Smooth muscle cell (in vitro differentiated cells): Measurements from ENCODE around the gene IGF2. TPM values are rescaled to one million over a fixed set of nuclear protein-coding genes. Genes with fewer than 3 reads are reported as not detected.

Experiments
- DNase-seq: peaks from one replicate; lab custom pipeline; 2025; ENCODE audit not compliant: unreplicated experiment; lab: John Stamatoyannopoulos, UW
- H2AFZ ChIP-seq: fragments of 200-600 bp; sonication (generic); 2 replicates; pipeline ENCODE4 v1.6.0; 2016; ENCODE audit warnings: antibody characterized with exemption, low read depth, mild to moderate bottlenecking
- H3F3A ChIP-seq: fragments of 200-600 bp; sonication (generic); 2 replicates; pipeline ENCODE4 v1.6.0; 2017; ENCODE audit warnings: antibody characterized with exemption, low read depth
- H3K27ac ChIP-seq: fragments of 200-600 bp; sonication (generic); 2 replicates; pipeline ENCODE4 v1.5.1; 2016; ENCODE audit warnings: low read depth, mild to moderate bottlenecking
- H3K27me3 ChIP-seq: fragments of 200-600 bp; sonication (generic); 2 replicates; pipeline ENCODE4 v1.6.1; 2016; ENCODE audit warnings: low read depth, mild to moderate bottlenecking
- H3K36me3 ChIP-seq: fragments of 200-600 bp; sonication (generic); 2 replicates; pipeline ENCODE4 v1.5.1; 2016; ENCODE audit warnings: low read depth
- H3K4me1 ChIP-seq: fragments of 200-600 bp; sonication (generic); 2 replicates; pipeline ENCODE4 v1.5.1; 2016; ENCODE audit warnings: low read depth
- H3K4me2 ChIP-seq: fragments of 200-600 bp; sonication (generic); 2 replicates; pipeline ENCODE4 v1.6.0; 2016; ENCODE audit warnings: mild to moderate bottlenecking
- H3K4me3 ChIP-seq: fragments of 200-600 bp; sonication (generic); 2 replicates; pipeline ENCODE4 v1.5.1; 2016; ENCODE audit warnings: mild to moderate bottlenecking
- H3K79me2 ChIP-seq: fragments of 200-600 bp; sonication (generic); 2 replicates; pipeline ENCODE4 v1.6.0; 2016; ENCODE audit warnings: low read depth, mild to moderate bottlenecking
- H3K9ac ChIP-seq: fragments of 200-600 bp; sonication (generic); 2 replicates; pipeline ENCODE4 v1.6.0; 2016; ENCODE audit warnings: low read depth
- H3K9me3 ChIP-seq: fragments of 200-600 bp; sonication (generic); replicated peaks from 2 replicates; pipeline ENCODE4 v1.5.1; 2016; ENCODE audit warnings: low read depth
- H4K20me1 ChIP-seq: fragments of 200-600 bp; sonication (generic); 2 replicates; pipeline ENCODE4 v1.6.0; 2016; ENCODE audit warnings: low read depth
- CTCF ChIP-seq: fragments of 200-600 bp; sonication (generic); IDR thresholded peaks from 2 replicates; pipeline ENCODE4 v1.5.1; 2017; ENCODE audit warnings: borderline replicate concordance, mild to moderate bottlenecking, antibody characterized with exemption; ENCODE audit not compliant: insufficient read depth, poor library complexity, severe bottlenecking
- WGBS: methylation state at CpG from one replicate; pipeline ENCODE4 v1.1.7; 2016; ENCODE audit warnings: low lambda C conversion rate; 5-methylcytosine and 5-hydroxymethylcytosine counted together
- polyA plus RNA-seq: library from polyadenylated mRNA; unstranded; fragments of >200 nt; fragmentation: Nextera tagmentation; extraction: Ambion mirVana; gene quantifications from 2 replicates; pipeline ENCODE4 v1.2.1, GENCODE V29; 2016
- total RNA-seq: library from RNA; depleted of rRNA; stranded (reverse); fragments of >200 nt; gene quantifications from 2 replicates; pipeline ENCODE4 v1.2.3, GENCODE V29; 2014

The IGF2 gene
- total and polyA plus RNA-seq, 2 experiments from 2014 or later: 2,086 to 3,877 TPM

- H3K27ac ChIP-seq: no peak within 1 kb of the TSS
- 81% methylated on average over 13 of the region's 13 CpGs for WGBS
- H3K79me2 ChIP-seq: no peaks in the 10 kb centered on the region
- no peaks in the 10 kb centered on the region for H3K9me3 ChIP-seq
- no peak within 1 kb of the TSS for H3K4me3 ChIP-seq
- H4K20me1 ChIP-seq: no peaks in the 10 kb centered on the region
- DNase-seq: no peak
- H3K4me2 ChIP-seq: no peak within 1 kb of the TSS
- no peaks in the 10 kb centered on the region for H3K27me3 ChIP-seq
- no peaks in the 10 kb centered on the region for H3F3A ChIP-seq
- no peaks in the 10 kb centered on the region for H3K4me1 ChIP-seq
- no peak within 1 kb of the TSS for H2AFZ ChIP-seq
- H3K9ac ChIP-seq: no peak within 1 kb of the TSS
- TF ChIP-seq CTCF: no peak
- H3K36me3 ChIP-seq: no peaks in the 10 kb centered on the region
Measured at GRCh38 chr11:2160736-2161259, 21.6 kb upstream of the IGF2 start, which contains the start of gene INS. Gene INS, minus strand, starts transcription at chr11:2161209. Its CDS starts 238 bp downstream, at chr11:2160971.

GRCh38 chr11:2159536-2160413 lies 20.6 kb upstream of the IGF2 start:
- Histone ChIP-seq H3F3A (no peaks in the 10 kb centered on the region), H3K27ac (no peak overlapping the region), H3K36me3 (no peaks in the 10 kb centered on the region), H3K79me2 (no peaks in the 10 kb centered on the region), H3K4me2 (no peak overlapping the region), H2AFZ (no peak overlapping the region), H3K4me3 (no peak overlapping the region), H3K4me1 (no peaks in the 10 kb centered on the region), H3K9me3 (no peaks in the 10 kb centered on the region), H3K9ac (no peak overlapping the region), H4K20me1 (no peaks in the 10 kb centered on the region), H3K27me3 (no peaks in the 10 kb centered on the region)
- TF ChIP-seq CTCF: no peak
- DNase-seq: no peak
- WGBS: 86% methylated on average over 36 of the region's 36 CpGs

- no peak overlapping the region for H3K9ac ChIP-seq
- no peaks in the 10 kb centered on the region for H3K79me2 ChIP-seq
- no peaks in the 10 kb centered on the region for H3K27me3 ChIP-seq
- 82% methylated on average over 10 of the region's 10 CpGs for WGBS
- DNase-seq: no peak
- H4K20me1 ChIP-seq: no peaks in the 10 kb centered on the region
- no peaks in the 10 kb centered on the region for H3F3A ChIP-seq
- H3K4me3 ChIP-seq: no peak overlapping the region
- no peaks in the 10 kb centered on the region for H3K9me3 ChIP-seq
- H2AFZ ChIP-seq: no peak overlapping the region
- no peak overlapping the region for H3K27ac ChIP-seq
- no peak overlapping the region for H3K4me2 ChIP-seq
- no peaks in the 10 kb centered on the region for H3K4me1 ChIP-seq
- TF ChIP-seq CTCF: no peak
- H3K36me3 ChIP-seq: no peaks in the 10 kb centered on the region
Measured at GRCh38 chr11:2158966-2159365, 19.8 kb upstream of the IGF2 start.

- Histone ChIP-seq H3K4me3 (no peak overlapping the region), H2AFZ (no peak overlapping the region), H3K9ac (no peak overlapping the region), H3K4me2 (no peak overlapping the region), H3F3A (no peaks in the 10 kb centered on the region), H4K20me1 (no peaks in the 10 kb centered on the region), H3K27ac (no peak overlapping the region), H3K9me3 (no peaks in the 10 kb centered on the region), H3K4me1 (no peaks in the 10 kb centered on the region), H3K36me3 (no peaks in the 10 kb centered on the region), H3K79me2 (no peaks in the 10 kb centered on the region), H3K27me3 (no peaks in the 10 kb centered on the region)
- 90% methylated on average over 13 of the region's 13 CpGs for WGBS
- TF ChIP-seq CTCF: no peak
- no peak for DNase-seq
Measured at GRCh38 chr11:2158296-2158737, 19.1 kb upstream of the IGF2 start.
